Kidney tubule cell (primary cell): Measurements from ENCODE around the gene BCAS3.
"Not testable (repeated sequence)": the region's sequence is repeated elsewhere in the genome, so short reads cannot be mapped to it uniquely, and the experiment has no call there.

Experiments
- DNase-seq: peaks from one replicate; pipeline ENCODE4 v3.0.0-alpha.2; 2018; ENCODE audit warnings: low spot score

BCAS3 gene

GRCh38 chr17:60887614-60888028, 210.0 kb downstream of the BCAS3 start:
- no peak for DNase-seq

GRCh38 chr17:60888812-60889709, 211.4 kb downstream of the BCAS3 start:
- DNase-seq: no peak

GRCh38 chr17:60891149-60891548, 213.5 kb downstream of the BCAS3 start:
- DNase-seq: no peak

- no peak for DNase-seq
These were observed 215.8 kb downstream of the BCAS3 start for GRCh38 chr17:60893475-60893874.

GRCh38 chr17:60896996-60897395, 219.3 kb downstream of the BCAS3 start:
- DNase-seq: no peak

- no peak for DNase-seq
These were observed 221.5 kb downstream of the BCAS3 start for GRCh38 chr17:60899115-60899514.

GRCh38 chr17:60900688-60901087, 223.0 kb downstream of the BCAS3 start:
- no peak for DNase-seq

GRCh38 chr17:60901242-60901641, 223.6 kb downstream of the BCAS3 start:
- no peak for DNase-seq

GRCh38 chr17:60901806-60902205, 224.2 kb downstream of the BCAS3 start:
- DNase-seq: peak; percentile 45

- DNase-seq: no peak
These were observed 224.7 kb downstream of the BCAS3 start for GRCh38 chr17:60902399-60902798.

GRCh38 chr17:60904582-60904981, 226.9 kb downstream of the BCAS3 start:
- no peak for DNase-seq

- no peak for DNase-seq
These were observed 228.1 kb downstream of the BCAS3 start for GRCh38 chr17:60905709-60906108.

GRCh38 chr17:60908324-60908723, 230.7 kb downstream of the BCAS3 start:
- no peak for DNase-seq

- no peak for DNase-seq
These were observed 231.8 kb downstream of the BCAS3 start for GRCh38 chr17:60909405-60909804.

- DNase-seq: peak; percentile 3
These were observed 232.8 kb downstream of the BCAS3 start for GRCh38 chr17:60910415-60910814.

- no peak for DNase-seq
These were observed 236.4 kb downstream of the BCAS3 start for GRCh38 chr17:60914078-60914477.

GRCh38 chr17:60916043-60916442, 238.4 kb downstream of the BCAS3 start:
- no peak for DNase-seq

GRCh38 chr17:60920107-60920506, 242.5 kb downstream of the BCAS3 start:
- DNase-seq: no peak

GRCh38 chr17:60923000-60923399, 245.3 kb downstream of the BCAS3 start:
- no peak for DNase-seq

- no peak for DNase-seq
These were observed 249.0 kb downstream of the BCAS3 start for GRCh38 chr17:60926466-60927183.

- DNase-seq: no peak
These were observed 256.1 kb downstream of the BCAS3 start for GRCh38 chr17:60933739-60934138.

GRCh38 chr17:60934723-60935122, 257.1 kb downstream of the BCAS3 start:
- DNase-seq: no peak

GRCh38 chr17:60935991-60936390, 258.3 kb downstream of the BCAS3 start:
- not testable (repeated sequence) for DNase-seq
